ENCODE measurements around the gene CEP20. TPM values are rescaled to one million over a fixed set of nuclear protein-coding genes. Genes with fewer than 3 reads are reported as not detected.
A peak's percentile ranks its signal among the peaks of the same experiment; 100 is the strongest.
"Not testable (repeated sequence)": the region's sequence is repeated elsewhere in the genome, so short reads cannot be mapped to it uniquely, and the experiment has no call there.

CEP20 gene
- total RNA-seq, 2 experiments from 2014 or later: 30.6 to 43.6 TPM

GRCh38 chr16:15864939-15865338, 23.5 kb downstream of the CEP20 start:
- no peaks in the 10 kb centered on the region for H3K9me3 Mint-ChIP-seq (ENCODE audit: low read depth)
- no peaks in the 10 kb centered on the region for H3K4me1 Mint-ChIP-seq
- peaks cover 11% of the 10 kb centered on the region for H3K27me3 Mint-ChIP-seq
- DNase-seq (no peak), ATAC-seq (no peak)
- H3K4me3 Mint-ChIP-seq: no peak overlapping the region
- H3K36me3 Mint-ChIP-seq: peaks cover 23% of the 10 kb centered on the region
- H3K27ac Mint-ChIP-seq: no peak overlapping the region
- CTCF ChIA-PET: no interaction called here

GRCh38 chr16:15861996-15862395, 26.4 kb downstream of the CEP20 start:
- CTCF ChIA-PET: no interaction called here
- no peak for ATAC-seq

GRCh38 chr16:15858921-15859668, 29.3 kb downstream of the CEP20 start:
- CTCF ChIA-PET: interaction anchor here (1.5 kb wide), 1 partner anchor 37 kb away, joined by 6 read pairs; no protein-coding TSS in a partner anchor
- H3K27me3 Mint-ChIP-seq: peaks cover 58% of the 10 kb centered on the region
- peaks cover 2% of the 10 kb centered on the region for H3K36me3 Mint-ChIP-seq
- no peak overlapping the region for H3K4me3 Mint-ChIP-seq
- no peaks in the 10 kb centered on the region for H3K9me3 Mint-ChIP-seq (ENCODE audit: low read depth)
- H3K27ac Mint-ChIP-seq: no peak overlapping the region
- ATAC-seq: no peak
- DNase-seq: no peak
- H3K4me1 Mint-ChIP-seq: peaks cover 8% of the 10 kb centered on the region

More at GRCh38 chr16:15861996-15862395, 26.4 kb downstream of the CEP20 start:
- peaks cover 31% of the 10 kb centered on the region for H3K27me3 Mint-ChIP-seq
- peaks cover 8% of the 10 kb centered on the region for H3K4me1 Mint-ChIP-seq
- DNase-seq: no peak
- peaks cover 13% of the 10 kb centered on the region for H3K36me3 Mint-ChIP-seq
- H3K4me3 Mint-ChIP-seq: no peak overlapping the region
- no peak overlapping the region for H3K27ac Mint-ChIP-seq
- H3K9me3 Mint-ChIP-seq (ENCODE audit: low read depth): no peaks in the 10 kb centered on the region

- ATAC-seq (no peak), DNase-seq (no peak)
- Mint-ChIP-seq H3K4me3 (peak overlapping the region; percentile 36), H3K27me3 (peaks cover 61% of the 10 kb centered on the region), H3K36me3 (peaks cover 2% of the 10 kb centered on the region), H3K9me3 (ENCODE audit: low read depth) (no peaks in the 10 kb centered on the region), H3K27ac (no peak overlapping the region), H3K4me1 (peaks cover 8% of the 10 kb centered on the region)
- CTCF ChIA-PET: no interaction called here
These were observed 30.5 kb downstream of the CEP20 start for GRCh38 chr16:15857724-15858560.

- CTCF ChIA-PET: no interaction called here
- DNase-seq: no peak
These were observed 31.3 kb downstream of the CEP20 start, which contains the start of gene MYH11 for GRCh38 chr16:15856901-15857698. Gene MYH11 (minus strand): TSS chr16:15857028. CDS start chr16:15838252, 18,776 bp downstream.

GRCh38 chr16:15856182-15856581, 32.2 kb downstream of the CEP20 start:
- DNase-seq (no peak), ATAC-seq (no peak)
- no peak overlapping the region for H3K4me3 Mint-ChIP-seq
- H3K9me3 Mint-ChIP-seq (ENCODE audit: low read depth): no peaks in the 10 kb centered on the region
- H3K4me1 Mint-ChIP-seq: peaks cover 8% of the 10 kb centered on the region
- H3K27ac Mint-ChIP-seq: no peak overlapping the region
- CTCF ChIA-PET: no interaction called here
- H3K36me3 Mint-ChIP-seq: peaks cover 2% of the 10 kb centered on the region
- H3K27me3 Mint-ChIP-seq: peaks cover 55% of the 10 kb centered on the region

More at GRCh38 chr16:15856901-15857698, 31.3 kb downstream of the CEP20 start, which contains the start of gene MYH11:
- Mint-ChIP-seq H3K4me1 (peaks cover 8% of the 10 kb centered on the region), H3K36me3 (peaks cover 2% of the 10 kb centered on the region), H3K27me3 (peaks cover 55% of the 10 kb centered on the region), H3K27ac (no peak within 1 kb of the TSS), H3K4me3 (peak within 1 kb of the TSS; percentile 36), H3K9me3 (ENCODE audit: low read depth) (no peaks in the 10 kb centered on the region)
- ATAC-seq: no peak

- H3K36me3 Mint-ChIP-seq: peaks cover 2% of the 10 kb centered on the region
- H3K27me3 Mint-ChIP-seq: peaks cover 52% of the 10 kb centered on the region
- no peak overlapping the region for H3K27ac Mint-ChIP-seq
- peaks cover 8% of the 10 kb centered on the region for H3K4me1 Mint-ChIP-seq
- H3K9me3 Mint-ChIP-seq (ENCODE audit: low read depth): no peaks in the 10 kb centered on the region
- H3K4me3 Mint-ChIP-seq: no peak overlapping the region
- CTCF ChIA-PET: no interaction called here
- no peak for ATAC-seq
- DNase-seq: no peak
These were observed 32.7 kb downstream of the CEP20 start for GRCh38 chr16:15855704-15856003.

- H3K36me3 Mint-ChIP-seq: peaks cover 2% of the 10 kb centered on the region
- ATAC-seq: no peak
- DNase-seq: no peak
- peaks cover 8% of the 10 kb centered on the region for H3K4me1 Mint-ChIP-seq
- H3K27me3 Mint-ChIP-seq: peaks cover 50% of the 10 kb centered on the region
- CTCF ChIA-PET: interaction anchor here (0.6 kb wide), 2 partner anchors 86 to 864 kb away, joined by 3 to 4 read pairs; no protein-coding TSS in a partner anchor
- no peak overlapping the region for H3K27ac Mint-ChIP-seq
- no peaks in the 10 kb centered on the region for H3K9me3 Mint-ChIP-seq (ENCODE audit: low read depth)
- H3K4me3 Mint-ChIP-seq: no peak overlapping the region
These were observed 33.3 kb downstream of the CEP20 start for GRCh38 chr16:15854906-15855703.

- DNase-seq: no peak
- peaks cover 2% of the 10 kb centered on the region for H3K36me3 Mint-ChIP-seq
- H3K27ac Mint-ChIP-seq: no peak overlapping the region
- peaks cover 8% of the 10 kb centered on the region for H3K4me1 Mint-ChIP-seq
- H3K9me3 Mint-ChIP-seq (ENCODE audit: low read depth): no peaks in the 10 kb centered on the region
- ATAC-seq: no peak
- H3K27me3 Mint-ChIP-seq: peaks cover 45% of the 10 kb centered on the region
- CTCF ChIA-PET: interaction anchor here (2.0 kb wide), 1 partner anchor 32 kb away, joined by 4 read pairs; no protein-coding TSS in a partner anchor
- H3K4me3 Mint-ChIP-seq: no peak overlapping the region
These were observed 34.3 kb downstream of the CEP20 start for GRCh38 chr16:15854061-15854460.

- Mint-ChIP-seq H3K36me3 (peaks cover 2% of the 10 kb centered on the region), H3K27me3 (peaks cover 42% of the 10 kb centered on the region), H3K4me1 (peaks cover 8% of the 10 kb centered on the region), H3K4me3 (no peak overlapping the region), H3K27ac (no peak overlapping the region), H3K9me3 (ENCODE audit: low read depth) (no peaks in the 10 kb centered on the region)
- DNase-seq (no peak), ATAC-seq (no peak)
- CTCF ChIA-PET: interaction anchor here (2.0 kb wide), 1 partner anchor 31 kb away, joined by 4 read pairs; no protein-coding TSS in a partner anchor
These were observed 35.4 kb downstream of the CEP20 start for GRCh38 chr16:15853021-15853420.

- H3K4me3 Mint-ChIP-seq; DNase-seq; H3K4me1 Mint-ChIP-seq; ATAC-seq; H3K36me3 Mint-ChIP-seq; H3K9me3 Mint-ChIP-seq (ENCODE audit: low read depth); H3K27ac Mint-ChIP-seq: not testable (repeated sequence)
- H3K27me3 Mint-ChIP-seq: peaks cover 24% of the 10 kb centered on the region
- CTCF ChIA-PET: interaction anchor here (0.7 to 0.9 kb wide), 2 partner anchors 28 to 74 kb away, joined by 3 read pairs; no protein-coding TSS in a partner anchor
These were observed 37.8 kb downstream of the CEP20 start for GRCh38 chr16:15850555-15850954.

GRCh38 chr16:15849209-15849981, 39.0 kb downstream of the CEP20 start:
- no peak overlapping the region for H3K27ac Mint-ChIP-seq
- CTCF ChIA-PET: interaction anchor here (0.9 kb wide), 1 partner anchor 11 kb away, joined by 3 read pairs; no protein-coding TSS in a partner anchor
- ATAC-seq: no peak

More at GRCh38 chr16:15849209-15849981, 39.0 kb downstream of the CEP20 start:
- no peaks in the 10 kb centered on the region for H3K36me3 Mint-ChIP-seq
- no peak overlapping the region for H3K4me3 Mint-ChIP-seq
- H3K4me1 Mint-ChIP-seq: no peaks in the 10 kb centered on the region
- DNase-seq: no peak
- H3K9me3 Mint-ChIP-seq (ENCODE audit: low read depth): no peaks in the 10 kb centered on the region
- peaks cover 13% of the 10 kb centered on the region for H3K27me3 Mint-ChIP-seq

All from activated CD8-positive, alpha-beta memory T cell treated with anti-CD3 and anti-CD28 coated beads, Interleukin-2, amount 10 ng/mL, durations not matched to agents 7 days and 5 days (primary cell).